NOMO-1 treated with DMSO at 0.1 percent for 48 hours (cell line): Measurements from ENCODE around the gene SLC2A13.

Experiments
- DNase-seq: peaks from one replicate; lab custom pipeline; 2025; ENCODE audit not compliant: unreplicated experiment; lab: John Stamatoyannopoulos, UW

The SLC2A13 gene

GRCh38 chr12:40002178-40003169 is 103.4 kb downstream of the SLC2A13 start:
- peak; percentile 19 for DNase-seq

- no peak for DNase-seq
Measured at GRCh38 chr12:40001406-40001805, 104.5 kb downstream of the SLC2A13 start.

GRCh38 chr12:40000884-40001283 is 105.0 kb downstream of the SLC2A13 start:
- no peak for DNase-seq

- no peak for DNase-seq
Measured at GRCh38 chr12:39993268-39993667, 112.6 kb downstream of the SLC2A13 start.

- DNase-seq = peak; percentile 61
Measured at GRCh38 chr12:39990122-39991101, 115.5 kb downstream of the SLC2A13 start.

- no peak for DNase-seq
Measured at GRCh38 chr12:39989501-39989900, 116.4 kb downstream of the SLC2A13 start.

GRCh38 chr12:39988574-39988973 is 117.3 kb downstream of the SLC2A13 start:
- DNase-seq = no peak

- no peak for DNase-seq
Measured at GRCh38 chr12:39986674-39987073, 119.2 kb downstream of the SLC2A13 start.

GRCh38 chr12:39984670-39985069 is 121.2 kb downstream of the SLC2A13 start:
- no peak for DNase-seq

GRCh38 chr12:39975374-39975918 is 130.4 kb downstream of the SLC2A13 start:
- peak; percentile 26 for DNase-seq

GRCh38 chr12:39972119-39972518 is 133.8 kb downstream of the SLC2A13 start:
- peak; percentile 88 for DNase-seq

- no peak for DNase-seq
Measured at GRCh38 chr12:39971348-39971747, 134.5 kb downstream of the SLC2A13 start.

GRCh38 chr12:39966721-39967120 is 139.2 kb downstream of the SLC2A13 start:
- DNase-seq = no peak

GRCh38 chr12:39966256-39966655 is 139.6 kb downstream of the SLC2A13 start:
- DNase-seq = no peak

GRCh38 chr12:39959467-39959866 is 146.4 kb downstream of the SLC2A13 start:
- no peak for DNase-seq

- no peak for DNase-seq
Measured at GRCh38 chr12:39959031-39959430, 146.8 kb downstream of the SLC2A13 start.

- DNase-seq = no peak
Measured at GRCh38 chr12:39958377-39958776, 147.5 kb downstream of the SLC2A13 start.

GRCh38 chr12:39956725-39957124 is 149.2 kb downstream of the SLC2A13 start:
- no peak for DNase-seq

GRCh38 chr12:39946361-39947280 is 159.3 kb downstream of the SLC2A13 start:
- no peak for DNase-seq

- DNase-seq = no peak
Measured at GRCh38 chr12:39937119-39937518, 168.8 kb downstream of the SLC2A13 start.
